Measurements from ENCODE around the gene GABRD.
"Not testable (repeated sequence)": the region's sequence is repeated elsewhere in the genome, so short reads cannot be mapped to it uniquely, and the experiment has no call there.

- TF ChIP-seq, protein P1, sequence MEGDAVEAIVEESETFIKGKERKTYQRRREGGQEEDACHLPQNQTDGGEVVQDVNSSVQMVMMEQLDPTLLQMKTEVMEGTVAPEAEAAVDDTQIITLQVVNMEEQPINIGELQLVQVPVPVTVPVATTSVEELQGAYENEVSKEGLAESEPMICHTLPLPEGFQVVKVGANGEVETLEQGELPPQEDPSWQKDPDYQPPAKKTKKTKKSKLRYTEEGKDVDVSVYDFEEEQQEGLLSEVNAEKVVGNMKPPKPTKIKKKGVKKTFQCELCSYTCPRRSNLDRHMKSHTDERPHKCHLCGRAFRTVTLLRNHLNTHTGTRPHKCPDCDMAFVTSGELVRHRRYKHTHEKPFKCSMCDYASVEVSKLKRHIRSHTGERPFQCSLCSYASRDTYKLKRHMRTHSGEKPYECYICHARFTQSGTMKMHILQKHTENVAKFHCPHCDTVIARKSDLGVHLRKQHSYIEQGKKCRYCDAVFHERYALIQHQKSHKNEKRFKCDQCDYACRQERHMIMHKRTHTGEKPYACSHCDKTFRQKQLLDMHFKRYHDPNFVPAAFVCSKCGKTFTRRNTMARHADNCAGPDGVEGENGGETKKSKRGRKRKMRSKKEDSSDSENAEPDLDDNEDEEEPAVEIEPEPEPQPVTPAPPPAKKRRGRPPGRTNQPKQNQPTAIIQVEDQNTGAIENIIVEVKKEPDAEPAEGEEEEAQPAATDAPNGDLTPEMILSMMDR (conservative IDR thresholded peaks at IDR 0.05; ENCODE audit: low read length), result not testable (repeated sequence)
- not testable (repeated sequence) for TF ChIP-seq EZH2phosphoT487 (IDR thresholded peaks at IDR 0.05; ENCODE audit: borderline replicate concordance)
Measured at GRCh38 chr1:1981631-1982327, 37.4 kb upstream of the GABRD start.
